ENCODE data around the gene H2BK1. TPM values are rescaled to one million over a fixed set of nuclear protein-coding genes. Genes with fewer than 3 reads are reported as not detected.
A peak's percentile ranks its signal among the peaks of the same experiment; 100 is the strongest.

H2BK1 gene
- total and polyA plus RNA-seq, 12 donors = not detected

DNA sequence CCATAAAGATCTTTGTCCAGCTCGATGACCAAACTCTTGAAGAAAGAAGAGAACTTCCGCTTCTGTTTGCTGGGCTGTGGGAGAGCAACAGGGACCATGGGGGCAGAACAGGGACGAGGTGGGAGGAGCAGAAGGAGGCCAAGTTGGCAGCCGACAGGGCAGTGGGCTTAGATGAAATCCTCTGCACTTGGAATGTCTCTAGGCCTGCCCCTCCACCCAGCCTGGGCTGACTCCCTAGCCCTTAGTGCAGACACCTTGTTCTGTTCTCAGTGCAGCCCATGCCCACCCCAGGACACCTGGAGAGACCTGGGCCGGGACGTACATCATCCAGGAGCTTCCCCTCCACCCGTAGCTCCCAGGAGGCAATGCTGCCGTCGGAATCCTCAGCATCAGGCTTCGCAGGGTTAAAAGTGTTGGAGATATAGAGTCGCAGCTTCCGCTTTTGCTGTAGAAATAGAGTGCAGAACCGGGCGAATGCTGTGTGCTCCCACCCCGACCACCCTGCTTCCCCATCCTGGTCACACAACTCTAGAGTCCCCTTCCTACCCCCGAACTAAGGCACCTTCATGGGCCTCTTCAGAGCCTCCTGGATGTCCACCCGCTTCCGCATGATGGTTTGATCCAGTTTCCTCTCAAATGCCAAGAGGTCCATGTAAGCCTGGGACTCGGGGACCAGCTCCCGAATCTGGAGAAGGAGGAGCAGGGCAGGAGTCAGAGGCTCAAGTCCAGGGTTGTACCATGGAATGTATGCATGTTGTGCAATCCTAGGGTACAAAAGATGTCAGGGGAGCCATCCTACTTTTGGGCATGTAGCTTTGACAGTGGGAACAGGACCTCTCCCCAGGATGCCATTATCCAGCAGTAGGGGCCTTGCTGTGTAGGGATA, 32.1 kb upstream of the H2BK1 start:
- peak overlapping the region in 1 of 10 donors; percentile 66 for H3K27ac ChIP-seq
- WGBS, 2 donors = 58 to 70% methylated on average over 19 to 20 of the region's 20 CpGs

DNA sequence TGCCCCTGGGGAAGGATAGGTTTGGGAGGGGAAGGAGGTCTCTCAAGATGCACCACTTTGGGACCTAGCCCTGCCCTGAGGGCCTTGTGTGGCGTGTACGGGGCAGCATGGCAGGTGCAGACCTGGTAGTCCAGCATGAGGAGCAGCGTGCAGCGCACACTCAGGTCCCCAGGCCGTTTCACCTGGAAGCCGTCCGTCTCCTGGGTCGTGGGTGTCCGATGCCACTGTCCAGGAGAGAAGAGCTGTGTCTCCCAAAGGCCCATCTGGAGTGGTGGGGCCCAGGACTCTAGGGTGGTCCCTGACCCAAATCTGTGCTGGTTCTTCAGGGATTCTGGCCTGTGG, 31.4 kb upstream of the H2BK1 start:
- Histone ChIP-seq H3K27me3 (peaks cover 0 to 30% (median 6%) of the 10 kb centered on the region in 7 donors), H3K4me3 (no peak overlapping the region), H3K4me1 (peaks cover 12 to 58% (median 39%) of the 10 kb centered on the region in 9 donors), H3K9me3 (no peaks in the 10 kb centered on the region), H3K27ac (peak overlapping the region in 5 of 10 donors; percentile 35 to 68 (median 43)), H3K36me3 (peaks cover 0 to 64% (median 31%) of the 10 kb centered on the region in 9 donors)
- ATAC-seq (no peak), DNase-seq (no peak)
- intact Hi-C loops (cut with DNase I) = loop anchor here in 9 of 10 donors (2.0 to 10.0 kb wide), 7 partner anchors 57 to 119 kb away; partner anchors contain the start of gene ASB10 (in 1 of the 9)
- WGBS, 2 donors = 89 to 90% methylated on average over 9 of the region's 9 CpGs
- TF ChIP-seq, protein P1, sequence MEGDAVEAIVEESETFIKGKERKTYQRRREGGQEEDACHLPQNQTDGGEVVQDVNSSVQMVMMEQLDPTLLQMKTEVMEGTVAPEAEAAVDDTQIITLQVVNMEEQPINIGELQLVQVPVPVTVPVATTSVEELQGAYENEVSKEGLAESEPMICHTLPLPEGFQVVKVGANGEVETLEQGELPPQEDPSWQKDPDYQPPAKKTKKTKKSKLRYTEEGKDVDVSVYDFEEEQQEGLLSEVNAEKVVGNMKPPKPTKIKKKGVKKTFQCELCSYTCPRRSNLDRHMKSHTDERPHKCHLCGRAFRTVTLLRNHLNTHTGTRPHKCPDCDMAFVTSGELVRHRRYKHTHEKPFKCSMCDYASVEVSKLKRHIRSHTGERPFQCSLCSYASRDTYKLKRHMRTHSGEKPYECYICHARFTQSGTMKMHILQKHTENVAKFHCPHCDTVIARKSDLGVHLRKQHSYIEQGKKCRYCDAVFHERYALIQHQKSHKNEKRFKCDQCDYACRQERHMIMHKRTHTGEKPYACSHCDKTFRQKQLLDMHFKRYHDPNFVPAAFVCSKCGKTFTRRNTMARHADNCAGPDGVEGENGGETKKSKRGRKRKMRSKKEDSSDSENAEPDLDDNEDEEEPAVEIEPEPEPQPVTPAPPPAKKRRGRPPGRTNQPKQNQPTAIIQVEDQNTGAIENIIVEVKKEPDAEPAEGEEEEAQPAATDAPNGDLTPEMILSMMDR (IDR thresholded peaks at IDR 0.05) = no peak

More for the DNA sequence above, 32.1 kb upstream of the H2BK1 start:
- intact Hi-C loops (cut with DNase I) = loop anchor here in 9 of 10 donors (2.0 to 10.0 kb wide), 7 partner anchors 58 to 120 kb away; partner anchors contain the start of gene ASB10 (in 1 of the 9)
- no peak for DNase-seq
- peaks cover 16 to 64% (median 46%) of the 10 kb centered on the region in 9 donors for H3K4me1 ChIP-seq
- TF ChIP-seq, protein P1 (IDR thresholded peaks at IDR 0.05) = no peak
- ATAC-seq = no peak
- peaks cover 0 to 57% (median 27%) of the 10 kb centered on the region in 9 donors for H3K36me3 ChIP-seq
- peaks cover 0 to 36% (median 6%) of the 10 kb centered on the region in 7 donors for H3K27me3 ChIP-seq
- H3K9me3 ChIP-seq = no peaks in the 10 kb centered on the region
- no peak overlapping the region for H3K4me3 ChIP-seq

DNA sequence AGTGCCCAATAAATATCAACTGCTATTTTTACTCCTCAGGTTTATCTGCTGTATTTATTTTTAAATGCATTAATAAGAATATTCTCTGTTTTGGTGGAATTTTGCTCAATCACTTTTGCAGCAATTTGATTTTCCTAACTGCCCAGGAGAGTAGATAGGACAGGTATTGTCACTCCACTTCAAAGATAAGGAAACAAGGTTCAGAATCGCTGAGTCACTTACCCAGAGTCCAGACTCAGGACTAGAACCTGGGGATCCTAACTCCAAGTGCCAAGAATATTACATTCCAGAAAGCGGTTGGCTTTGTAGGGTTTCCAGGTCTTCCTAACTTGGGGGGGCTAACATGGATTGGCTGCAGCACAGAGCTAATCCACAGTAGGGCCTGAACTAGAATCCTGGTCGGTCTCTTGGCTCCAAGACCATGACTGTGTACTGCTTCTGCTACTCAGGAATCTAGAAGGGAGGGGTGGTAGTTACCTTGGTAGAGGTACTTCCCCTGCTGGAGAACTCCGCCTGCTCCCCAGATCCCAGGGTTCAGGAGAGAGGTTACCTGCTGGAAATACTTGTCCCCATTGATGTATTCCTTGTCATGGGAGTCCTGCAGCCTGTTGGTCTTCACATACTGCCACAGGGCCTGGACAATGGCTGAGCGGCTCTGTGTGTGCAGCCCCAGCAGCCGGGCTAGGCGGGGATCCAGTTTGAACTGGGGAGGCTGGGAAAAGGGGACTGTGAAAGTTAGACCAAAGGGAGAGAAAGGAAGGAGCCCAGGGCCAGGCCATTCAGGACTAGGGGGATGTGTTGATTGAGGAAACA, 30.9 kb upstream of the H2BK1 start:
- Histone ChIP-seq H3K4me3 (no peak overlapping the region), H3K27ac (peak overlapping the region in 8 of 10 donors; percentile 20 to 68 (median 43)), H3K36me3 (peaks cover 0 to 69% (median 35%) of the 10 kb centered on the region in 9 donors), H3K9me3 (no peaks in the 10 kb centered on the region), H3K27me3 (peaks cover 0 to 24% (median 6%) of the 10 kb centered on the region in 7 donors), H3K4me1 (peaks cover 8 to 52% (median 33%) of the 10 kb centered on the region in 9 donors)
- intact Hi-C loops (cut with DNase I) = loop anchor here in 9 of 10 donors (5.0 to 10.0 kb wide), 5 partner anchors 56 to 119 kb away; partner anchors contain the start of gene ASB10 (in 1 of the 9)
- TF ChIP-seq, protein P1 (IDR thresholded peaks at IDR 0.05) = no peak
- WGBS, 2 donors = 74 to 82% methylated on average over 7 of the region's 7 CpGs
- DNase-seq (no peak), ATAC-seq (no peak)

DNA sequence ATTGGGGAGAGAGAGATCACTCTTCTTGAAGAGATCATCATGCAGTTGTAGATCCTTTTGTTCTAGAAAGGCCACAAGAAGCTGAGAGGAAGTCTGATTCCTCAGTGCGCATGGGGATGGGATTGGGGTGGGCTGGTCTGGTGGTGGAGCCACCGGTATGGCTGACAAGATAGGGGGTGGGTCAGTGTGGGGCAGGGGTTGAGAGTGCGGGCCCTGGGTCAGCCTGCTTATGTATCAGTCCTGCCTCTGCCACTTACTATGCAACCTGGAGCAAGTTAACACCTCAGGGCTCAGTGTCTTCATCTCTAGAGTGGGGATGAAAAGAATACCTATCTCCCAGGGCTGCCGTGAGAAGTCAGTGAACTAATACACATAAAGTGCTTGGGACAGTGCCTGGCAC, 30.2 kb upstream of the H2BK1 start:
- ATAC-seq (peak in 1 of 8 donors; percentile 2), DNase-seq (no peak)
- WGBS, 2 donors = 70 to 72% methylated on average over 4 of the region's 4 CpGs
- Histone ChIP-seq H3K27ac (peak overlapping the region in 5 of 10 donors; percentile 20 to 68 (median 50)), H3K4me1 (peaks cover 8 to 47% (median 29%) of the 10 kb centered on the region in 9 donors), H3K36me3 (peaks cover 0 to 76% (median 39%) of the 10 kb centered on the region in 9 donors), H3K4me3 (no peak overlapping the region), H3K9me3 (no peaks in the 10 kb centered on the region), H3K27me3 (peaks cover 0 to 18% (median 6%) of the 10 kb centered on the region in 7 donors)
- TF ChIP-seq, protein P1 (IDR thresholded peaks at IDR 0.05) = no peak
- intact Hi-C loops (cut with DNase I) = loop anchor here in 9 of 10 donors (5.0 to 10.0 kb wide), 5 partner anchors 56 to 118 kb away; partner anchors contain the start of gene ASB10 (in 1 of the 9)
